ENCODE measurements around the gene STPG1.

STPG1 gene

DNA sequence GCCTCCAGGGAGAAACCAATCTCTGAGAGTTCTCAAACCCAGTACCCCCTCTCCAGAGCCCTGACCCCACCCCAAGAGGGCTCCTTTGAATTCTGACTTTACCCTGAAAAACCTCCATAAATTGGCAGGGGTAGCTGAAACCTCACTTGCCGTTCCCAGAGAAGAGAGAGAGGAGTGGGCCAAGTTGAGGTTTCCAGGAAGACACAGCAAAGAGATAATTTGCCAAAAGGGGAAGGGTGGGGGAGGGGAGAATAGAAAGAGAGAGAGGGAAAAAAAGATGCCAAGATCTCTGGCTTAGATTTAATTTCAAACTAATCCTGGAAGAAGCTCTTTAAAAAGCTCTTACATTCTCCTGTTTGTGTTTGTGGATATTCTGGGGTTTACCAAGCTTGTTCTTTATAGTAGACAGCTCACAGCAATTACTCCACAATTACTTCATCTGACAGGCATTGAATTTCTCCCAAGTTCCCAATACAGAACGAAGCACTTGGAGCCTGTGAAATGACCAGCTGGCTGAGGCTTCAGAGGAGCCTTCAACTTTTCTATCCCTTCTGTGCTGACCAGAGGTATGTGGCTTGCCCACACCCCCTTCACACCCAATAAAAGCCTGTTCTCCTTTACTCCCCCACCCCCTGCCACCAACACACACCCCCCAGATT is 95.5 kb downstream of the STPG1 start:
- no peak for DNase-seq (ENCODE audit: low read depth)

DNA sequence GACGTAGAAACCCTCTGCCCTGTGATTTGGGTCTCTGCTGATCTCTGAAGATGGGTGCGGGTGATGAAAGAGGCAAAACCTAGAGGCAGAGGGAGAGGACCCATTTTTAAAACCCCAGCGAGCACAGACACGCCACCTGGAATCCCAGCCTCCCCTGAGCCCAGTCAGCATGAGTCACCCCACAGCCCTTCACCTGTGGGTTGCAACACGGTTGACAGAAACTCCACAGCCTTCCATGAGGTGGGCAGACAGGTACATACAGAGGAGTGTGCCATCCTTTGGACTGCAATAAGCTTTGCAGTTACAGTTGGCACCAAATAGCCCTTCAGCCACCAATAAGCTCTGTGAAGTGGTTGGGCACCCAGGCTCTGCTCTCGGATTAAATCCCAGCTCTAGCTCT is 96.5 kb downstream of the STPG1 start:
- DNase-seq (ENCODE audit: low read depth): no peak

DNA sequence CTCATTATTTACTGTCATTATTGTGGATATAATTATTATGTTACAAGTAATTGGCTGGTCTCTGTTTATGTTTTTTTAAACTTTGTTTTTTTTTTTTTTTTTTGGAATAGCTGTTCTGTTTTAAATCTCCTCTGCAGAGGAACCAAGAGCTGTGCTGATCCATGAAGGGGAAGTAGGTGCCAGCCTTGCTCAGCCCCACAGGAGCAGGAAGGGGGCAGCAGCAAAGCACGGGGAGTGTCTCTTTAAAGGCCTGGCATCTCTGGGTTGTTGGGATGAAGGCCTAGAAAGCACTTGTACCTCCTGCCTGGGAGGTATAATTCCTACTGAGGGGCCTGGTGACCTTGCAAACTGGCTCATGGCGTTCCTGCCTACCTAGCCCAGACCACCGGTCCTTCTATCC is 96.9 kb downstream of the STPG1 start:
- no peak for DNase-seq (ENCODE audit: low read depth)

DNA sequence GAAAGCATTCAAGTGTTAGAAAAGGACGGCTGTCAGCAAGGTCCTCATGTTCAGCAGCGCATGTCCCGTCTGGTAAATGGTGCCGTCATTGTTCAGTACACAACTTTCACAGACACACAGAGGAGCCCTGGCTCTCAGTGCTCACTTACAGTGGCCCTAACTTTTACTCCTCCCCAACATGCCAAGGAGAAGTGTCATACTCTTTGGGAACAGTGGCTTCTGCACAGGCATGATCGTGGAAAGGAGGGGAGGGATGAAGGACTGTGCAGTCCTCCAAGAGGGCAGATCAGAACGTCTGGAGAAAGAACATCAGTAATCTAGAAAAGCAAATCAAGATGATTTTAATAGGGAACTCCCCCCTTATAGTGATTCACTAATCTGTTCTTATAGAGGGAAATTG is 98.2 kb downstream of the STPG1 start:
- DNase-seq (ENCODE audit: low read depth): no peak

DNA sequence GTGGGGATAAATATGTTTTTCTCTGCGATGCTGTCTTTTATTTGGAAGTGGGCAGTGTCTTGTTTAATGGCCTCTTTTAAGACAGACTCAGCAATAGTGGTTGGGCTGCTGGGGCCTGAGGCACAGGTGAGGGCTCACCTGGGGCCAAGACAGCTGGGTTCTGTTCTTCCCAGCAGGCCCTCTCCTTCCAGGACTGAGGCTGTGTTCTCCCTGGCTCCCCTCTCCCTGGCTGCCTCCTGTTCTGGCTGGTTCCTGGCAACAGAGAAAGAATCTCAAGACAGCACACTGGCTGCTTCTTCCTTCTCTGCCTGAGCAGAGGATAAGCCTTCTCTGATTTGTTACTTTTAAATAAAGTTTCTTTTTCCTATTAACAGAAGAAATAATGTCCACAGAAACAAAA is 101.8 kb downstream of the STPG1 start:
- no peak for DNase-seq (ENCODE audit: low read depth)

DNA sequence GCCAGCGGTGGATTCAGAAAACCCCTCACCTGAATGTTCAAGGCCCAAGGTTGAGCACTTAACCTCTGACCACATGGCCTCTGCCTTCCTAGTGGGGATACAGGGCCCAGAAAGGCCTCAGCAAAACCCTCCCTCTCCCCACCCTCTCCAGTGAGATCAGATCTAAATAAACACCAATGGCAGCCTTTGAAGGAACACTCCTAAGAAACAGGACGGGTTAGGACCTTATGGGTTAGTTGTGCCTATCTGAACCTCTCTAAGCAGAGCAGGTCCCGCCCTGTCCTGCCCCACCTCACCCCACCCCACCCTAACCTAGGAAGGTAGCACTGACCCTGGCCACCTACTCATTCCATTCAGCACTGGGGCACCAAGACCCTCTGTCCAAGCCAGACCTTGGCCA is 102.3 kb downstream of the STPG1 start:
- DNase-seq (ENCODE audit: low read depth): no peak

DNA sequence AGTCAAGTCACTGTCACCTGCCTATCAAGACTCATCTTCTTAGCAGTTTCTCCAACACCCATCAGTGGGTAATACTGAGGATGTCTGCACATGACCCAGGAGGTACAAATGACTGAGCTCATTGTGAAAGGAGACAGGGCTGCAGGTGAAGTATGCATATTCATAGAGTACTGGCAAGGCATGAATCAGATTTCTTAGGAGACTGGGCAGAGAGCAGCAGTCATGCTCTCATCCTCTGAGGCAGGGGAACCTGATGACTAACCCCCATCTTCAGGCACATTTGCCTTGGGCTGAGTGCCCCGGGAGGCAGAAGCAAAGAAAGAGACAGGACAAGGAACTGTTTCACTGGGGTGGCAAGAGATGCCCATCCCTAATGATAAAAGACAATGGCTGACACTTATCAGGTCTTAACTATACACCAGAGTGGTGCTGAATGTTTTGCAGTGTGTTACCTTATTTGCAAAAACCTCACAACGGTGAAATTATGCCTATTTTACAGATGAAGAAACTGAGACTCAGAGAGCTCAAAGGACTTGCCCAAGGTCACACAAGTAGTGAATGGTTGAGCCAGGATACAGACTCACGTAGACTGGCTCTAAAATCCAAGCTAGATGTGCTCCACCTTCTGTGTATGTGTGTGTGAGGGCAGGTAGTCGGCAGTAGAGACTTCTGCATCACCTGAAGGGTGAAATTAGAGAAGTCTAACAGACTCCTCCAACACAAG is 103.7 kb downstream of the STPG1 start:
- no peak for DNase-seq (ENCODE audit: low read depth)

DNA sequence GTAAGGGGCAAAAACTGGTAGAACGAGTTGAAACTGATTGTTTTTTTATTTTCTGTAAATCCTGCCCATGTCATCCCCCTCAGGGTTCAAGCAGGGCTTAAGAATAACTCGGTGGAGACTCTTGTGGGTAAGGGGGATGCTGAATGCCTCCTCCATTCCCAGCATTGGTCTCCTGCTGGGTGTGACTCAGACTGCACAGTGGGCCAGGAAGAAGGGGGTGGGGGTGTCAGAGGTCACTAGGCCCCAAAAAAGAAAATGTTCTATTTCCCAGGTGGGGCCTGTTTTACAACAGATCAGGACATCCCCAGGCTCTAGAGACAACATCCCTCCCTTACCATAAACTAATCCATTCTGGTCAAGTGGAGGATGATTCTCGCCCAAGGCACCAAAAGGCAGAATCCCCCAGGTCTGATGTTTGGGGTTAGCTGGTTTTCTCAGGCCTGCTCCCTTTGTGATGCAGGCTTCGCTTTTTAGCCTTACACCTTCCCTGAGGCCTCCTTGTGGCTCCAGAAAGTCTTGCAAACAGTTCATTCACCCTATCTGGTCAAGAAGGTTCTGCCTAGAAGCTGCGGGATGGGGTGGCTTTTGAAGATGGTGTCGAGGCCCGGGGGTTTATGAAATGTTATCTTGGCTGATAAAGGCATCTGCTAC is 105.1 kb downstream of the STPG1 start:
- DNase-seq (ENCODE audit: low read depth): no peak
